GM19351 (cell line): ENCODE data around the gene GRB2.
A peak's percentile ranks its signal among the peaks of the same experiment; 100 is the strongest.
"Not testable (repeated sequence)": the region's sequence is repeated elsewhere in the genome, so short reads cannot be mapped to it uniquely, and the experiment has no call there.

Experiments used
- ATAC-seq: cut with Tn5 transposase; IDR thresholded peaks from one replicate; pipeline ENCODE4 v1.9.1; 2021; ENCODE audit warnings: mild to moderate bottlenecking, moderate library complexity; ENCODE audit not compliant: unreplicated experiment

GRB2 gene

DNA sequence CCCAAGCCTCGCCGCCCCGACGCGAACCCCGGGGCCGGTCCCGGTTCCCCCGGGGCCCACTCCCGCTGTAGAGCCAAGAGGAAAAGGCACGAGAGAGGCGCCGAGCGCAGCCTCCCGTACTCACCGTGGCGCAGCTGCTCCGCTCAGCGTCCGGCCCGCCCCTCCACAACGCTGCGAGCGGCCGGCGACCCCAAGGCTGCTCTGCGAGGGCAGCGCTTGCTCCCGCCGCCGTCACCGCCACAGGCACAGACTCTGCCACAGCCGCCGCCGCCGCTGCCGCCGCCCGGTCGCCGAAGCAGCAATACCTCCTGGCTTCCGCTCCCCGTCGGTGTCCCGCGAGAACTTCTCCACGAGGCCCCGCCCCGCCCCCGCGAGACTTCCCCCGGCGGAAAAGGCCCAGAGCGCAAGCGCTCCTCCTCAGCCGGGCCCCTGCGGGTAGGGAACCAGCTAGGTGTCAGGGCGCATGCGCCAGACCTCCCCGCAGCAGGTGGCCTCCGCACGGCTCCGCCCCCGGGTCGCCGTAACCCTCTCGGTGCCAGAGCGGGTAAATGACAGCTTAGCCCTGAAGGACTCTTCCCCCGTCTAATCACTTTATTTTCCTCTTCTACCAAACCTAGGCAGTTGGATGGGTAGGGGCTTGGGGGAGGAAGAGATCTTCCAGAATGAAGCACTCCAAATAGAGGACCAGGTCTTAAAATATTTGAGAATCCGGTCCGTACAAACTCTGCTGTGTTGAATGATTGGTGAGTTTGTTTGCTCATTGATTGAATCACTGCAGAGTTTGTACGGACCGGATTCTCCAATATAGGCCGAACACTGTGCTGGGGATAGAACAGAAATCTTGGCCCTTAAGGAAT lies at the start of gene GRB2:
GRB2 (minus strand) TSS at position 314 of the 857 bp plus-strand sequence. CDS start 12,050 bp downstream, outside the sequence.
- ATAC-seq = peak; percentile 80

DNA sequence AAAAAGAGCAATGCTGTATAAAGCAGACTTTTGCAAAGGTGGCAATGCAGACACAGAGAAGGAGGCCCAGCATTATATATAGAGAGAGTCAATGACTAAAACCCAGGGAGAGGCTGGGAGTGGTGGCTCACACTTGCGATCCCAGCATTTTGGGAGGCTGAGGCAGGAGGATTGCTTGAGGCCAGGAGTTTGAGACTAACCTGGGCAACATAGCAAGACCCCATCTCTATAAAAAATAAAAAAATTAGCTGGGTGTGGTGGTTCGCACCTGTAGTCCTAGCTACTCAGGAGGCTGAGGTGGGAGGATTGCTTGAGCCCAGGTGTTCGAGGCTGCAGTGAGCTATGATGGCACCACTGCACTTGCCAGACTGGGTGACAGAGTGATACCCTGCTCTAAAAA lies 49.2 kb upstream of the GRB2 start:
- ATAC-seq = not testable (repeated sequence)

DNA sequence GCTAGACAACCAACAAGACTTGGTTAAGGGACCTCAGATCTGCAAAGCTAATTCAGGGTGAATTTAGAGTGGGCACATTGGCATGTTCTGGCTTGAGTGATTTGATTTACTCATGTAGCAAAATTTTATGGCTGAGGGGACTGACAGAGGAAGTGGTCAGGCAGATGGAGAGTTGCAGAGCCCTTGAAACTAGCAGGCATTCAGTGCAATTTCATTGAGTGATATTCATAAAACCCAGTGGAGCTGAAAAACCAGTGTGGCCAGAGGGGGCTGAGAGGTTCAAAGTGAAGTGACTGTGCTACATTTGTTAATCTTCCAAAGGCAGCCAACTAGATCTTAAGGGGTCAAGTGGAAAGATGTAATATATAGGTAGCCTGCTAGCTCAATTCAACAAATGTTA lies 48.7 kb upstream of the GRB2 start:
- no peak for ATAC-seq

- no peak for ATAC-seq
These were observed 44.8 kb upstream of the GRB2 start for GRCh38 chr17:75450270-75450669.

DNA sequence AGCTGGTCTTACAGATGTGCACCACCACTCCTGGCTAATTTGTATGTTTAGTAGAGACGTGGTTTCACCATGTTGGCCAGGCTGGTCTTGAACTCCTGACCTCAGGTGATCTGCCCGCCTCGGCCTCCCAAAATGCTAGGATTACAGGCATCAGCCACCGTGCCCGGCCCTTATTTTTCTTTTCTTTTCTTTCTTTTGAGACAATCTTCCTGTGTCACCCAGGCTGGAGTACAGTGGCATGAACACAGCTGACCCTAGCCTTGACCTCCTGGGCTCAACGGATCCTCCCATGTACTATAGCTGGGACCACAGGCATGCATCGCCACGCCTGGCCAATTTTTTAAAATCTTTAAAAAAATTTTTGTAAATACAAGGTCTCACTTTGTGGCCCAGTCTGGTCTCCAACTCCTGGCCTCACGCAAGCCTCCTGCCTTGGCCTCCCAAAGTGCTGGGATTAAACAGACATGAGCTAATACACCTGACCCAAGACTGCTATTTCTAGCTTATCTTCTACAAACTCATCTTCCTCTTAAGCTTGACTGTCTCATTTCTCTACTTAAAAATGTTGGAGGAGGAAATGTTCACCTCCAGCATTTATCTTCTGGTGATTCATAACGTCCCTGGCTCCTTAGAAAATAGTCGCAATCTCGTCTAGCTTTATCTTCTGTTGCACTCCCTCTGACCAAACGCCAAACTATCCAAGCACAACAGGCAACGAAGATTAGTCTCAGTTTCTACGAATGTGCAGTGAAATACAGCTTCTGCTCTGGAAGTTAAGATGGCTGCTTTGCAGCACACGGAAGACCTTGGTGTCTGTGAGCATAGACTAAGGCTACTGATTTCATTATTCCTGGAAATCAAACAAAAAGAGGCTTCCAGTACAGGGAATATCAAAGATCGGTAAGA lies 42.7 kb upstream of the GRB2 start:
- ATAC-seq = no peak

GRCh38 chr17:75445896-75446295 lies 40.4 kb upstream of the GRB2 start:
- not testable (repeated sequence) for ATAC-seq

GRCh38 chr17:75445296-75445695 lies 39.8 kb upstream of the GRB2 start:
- no peak for ATAC-seq

GRCh38 chr17:75442168-75443103 lies 37.0 kb upstream of the GRB2 start:
- no peak for ATAC-seq

DNA sequence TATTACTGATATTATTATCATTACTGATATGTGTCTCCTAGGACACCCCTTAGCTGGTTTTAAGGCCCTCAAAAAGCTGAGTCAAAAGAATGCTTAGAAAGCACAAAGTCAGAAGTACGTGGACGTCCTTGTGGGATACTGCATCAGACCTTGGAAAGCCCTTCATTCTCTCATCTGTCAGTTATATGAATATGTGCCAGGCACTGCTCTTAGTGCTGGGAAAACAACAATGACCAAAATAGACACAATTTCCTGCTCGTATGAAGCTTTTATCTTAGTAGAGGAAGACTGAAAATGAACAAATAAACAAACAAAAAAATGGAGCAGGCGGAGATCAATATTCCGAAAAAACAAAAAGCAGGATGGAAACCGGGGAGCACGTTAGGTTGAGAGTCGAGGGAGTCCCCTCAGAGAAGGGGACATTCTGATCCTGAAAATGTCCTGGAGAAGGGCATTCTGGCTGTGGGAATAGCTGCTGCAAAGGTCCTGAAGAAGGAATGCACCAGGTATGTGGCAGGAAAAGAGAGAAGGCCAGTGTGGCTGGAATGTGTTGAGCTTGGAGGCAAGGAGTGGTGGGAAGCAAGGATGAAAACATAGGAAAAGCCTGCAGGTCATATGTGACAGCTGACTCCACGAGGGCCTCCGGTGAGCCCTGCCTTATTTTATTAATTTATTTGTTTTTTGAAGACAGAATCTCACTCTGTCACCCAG lies 35.4 kb upstream of the GRB2 start:
- no peak for ATAC-seq

DNA sequence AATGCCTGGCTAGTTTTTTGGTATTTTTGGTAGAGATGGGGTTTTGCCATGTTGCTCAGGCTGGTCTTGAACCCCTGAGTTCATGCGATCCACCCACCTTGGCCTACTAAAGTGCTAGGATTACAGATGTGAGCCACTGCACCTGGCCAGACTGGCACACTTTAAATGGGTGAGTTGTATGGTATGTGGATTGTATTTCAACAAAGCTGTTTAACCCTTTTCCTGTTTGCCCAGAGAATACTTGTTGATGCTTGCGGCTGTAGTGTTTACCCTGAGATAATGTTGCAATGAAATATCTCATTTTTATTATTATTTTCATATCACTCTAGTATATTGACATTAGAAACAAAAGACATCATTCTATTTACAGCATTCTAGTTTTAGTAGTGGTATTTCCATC lies 33.8 kb upstream of the GRB2 start:
- no peak for ATAC-seq

DNA sequence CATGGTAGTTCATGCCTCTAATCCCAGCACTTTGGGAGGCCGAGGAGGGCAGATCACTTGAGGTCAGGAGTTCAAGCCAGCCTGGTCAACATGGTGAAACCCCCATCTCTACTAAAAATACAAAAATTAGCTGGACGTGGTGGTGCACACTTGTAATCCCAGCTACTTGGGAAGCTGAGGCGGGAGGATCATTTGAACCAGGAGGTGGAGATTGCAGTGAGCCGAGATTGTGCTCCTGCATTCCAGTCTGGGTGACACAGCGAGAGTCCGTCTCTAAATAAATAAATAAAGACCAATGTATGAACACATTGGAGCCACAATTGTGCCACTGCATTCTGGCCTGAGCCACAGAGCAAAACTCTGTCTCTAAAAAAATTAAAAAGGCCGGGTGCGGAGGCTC lies 31.9 kb upstream of the GRB2 start:
- not testable (repeated sequence) for ATAC-seq

GRCh38 chr17:75434433-75434832 lies 29.0 kb upstream of the GRB2 start:
- ATAC-seq = not testable (repeated sequence)

DNA sequence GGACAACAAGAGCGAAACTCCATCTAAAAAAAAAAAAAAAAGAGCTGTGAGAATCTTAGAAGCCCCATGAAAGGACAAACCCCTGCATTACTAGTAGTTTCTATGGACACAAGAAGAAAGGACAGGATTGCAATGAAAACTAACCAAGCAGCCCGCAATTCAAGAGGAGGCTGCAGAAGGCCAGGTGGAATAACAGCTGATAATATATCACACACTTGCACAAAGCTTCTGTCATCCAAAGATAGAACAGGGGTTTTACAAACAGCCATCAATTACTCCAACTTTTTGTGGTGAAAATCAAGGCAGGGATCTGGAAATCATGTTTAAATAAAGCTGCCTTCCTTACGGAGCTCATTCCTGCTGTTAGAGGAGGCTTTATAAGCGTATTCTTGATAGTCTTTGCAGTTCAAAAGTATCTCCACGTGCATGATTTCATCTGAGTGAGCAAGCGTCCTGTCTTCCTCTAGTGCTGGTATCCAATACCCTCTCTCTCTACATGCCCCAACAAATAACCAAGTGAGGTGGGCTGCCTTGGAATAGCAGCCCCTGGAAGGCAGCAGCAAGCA lies 27.8 kb upstream of the GRB2 start:
- no peak for ATAC-seq

DNA sequence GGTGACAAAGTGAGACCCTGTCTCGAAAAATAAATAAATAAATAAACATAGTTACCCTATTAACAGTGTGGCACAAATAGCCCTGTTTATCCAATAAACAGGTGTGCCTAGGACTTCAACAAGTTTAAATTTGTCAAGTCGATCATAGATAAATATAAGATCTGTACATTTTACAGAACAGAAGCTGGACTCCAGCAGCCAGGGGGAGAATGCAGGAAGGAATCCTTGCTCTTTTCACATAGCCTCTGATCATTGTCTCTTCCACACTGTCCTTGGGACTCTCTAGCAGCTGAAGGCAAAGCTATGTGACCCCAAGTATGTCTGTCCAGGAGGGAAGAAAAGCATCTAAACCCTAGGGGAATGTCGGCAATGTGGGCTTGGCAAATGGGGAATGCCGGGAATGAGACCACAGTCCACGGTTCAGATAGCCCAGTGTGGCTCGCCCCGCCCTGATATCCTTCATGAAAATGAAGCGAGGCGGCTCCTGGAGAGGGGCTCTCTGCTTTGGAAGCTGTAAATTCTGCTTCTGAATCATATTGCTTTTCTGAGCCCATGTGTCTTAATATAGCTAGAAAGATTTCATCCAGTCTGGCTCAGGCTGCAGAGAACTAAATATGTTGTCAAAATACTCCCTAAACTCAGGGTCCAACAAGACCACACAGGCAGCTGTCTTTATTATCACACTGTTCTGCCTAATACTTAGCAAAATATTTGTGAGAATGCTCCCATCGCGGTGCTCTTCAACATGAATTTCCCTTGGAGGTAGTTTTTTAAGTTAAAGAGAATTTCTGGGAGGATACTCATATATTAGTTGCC lies 24.9 kb upstream of the GRB2 start:
- no peak for ATAC-seq

DNA sequence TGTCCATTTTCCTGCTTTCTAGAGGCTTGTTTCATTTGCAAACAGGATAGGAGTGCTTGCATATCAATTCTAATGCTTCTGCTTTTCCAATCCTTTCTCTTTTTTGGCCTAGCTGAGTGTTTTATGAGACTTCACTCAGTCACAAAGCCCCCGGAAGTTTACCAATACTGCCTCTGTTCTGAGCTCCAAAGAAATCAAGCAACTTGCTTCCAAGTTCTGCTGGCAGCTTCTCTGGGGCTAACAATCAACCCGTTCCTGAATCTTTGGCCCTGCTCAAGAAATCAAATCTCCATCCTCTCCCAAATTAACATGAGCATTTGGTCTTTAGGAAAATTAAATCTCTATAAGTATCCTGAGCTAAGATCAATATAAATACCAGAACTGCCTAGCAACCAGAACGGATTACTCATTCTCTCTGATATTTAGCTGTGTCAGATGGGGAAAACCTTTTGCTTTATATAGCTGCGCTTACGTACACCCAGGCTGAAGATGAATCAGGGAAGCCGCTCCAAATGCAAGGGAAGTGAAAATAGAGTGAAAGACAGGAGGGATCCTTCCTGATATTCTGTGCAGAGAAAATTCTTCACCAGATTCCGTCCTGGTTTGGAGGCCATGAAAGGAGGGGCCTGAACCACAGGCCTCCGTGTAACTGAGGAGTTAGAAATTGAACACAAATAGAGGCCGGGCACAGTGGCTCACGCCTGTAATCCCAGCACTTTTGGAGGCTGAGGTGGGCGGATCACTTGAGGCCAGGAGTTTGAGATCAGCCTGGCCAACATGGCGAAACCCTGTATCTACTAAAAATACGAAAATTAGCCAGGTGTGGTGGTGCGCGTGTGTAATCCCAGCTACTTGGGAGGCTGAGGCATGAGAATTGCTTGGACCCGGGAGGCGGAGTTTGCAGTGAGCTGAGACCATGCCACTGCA lies 23.3 kb upstream of the GRB2 start:
- ATAC-seq = no peak

GRCh38 chr17:75418531-75418930 lies 13.1 kb upstream of the GRB2 start:
- ATAC-seq = no peak

DNA sequence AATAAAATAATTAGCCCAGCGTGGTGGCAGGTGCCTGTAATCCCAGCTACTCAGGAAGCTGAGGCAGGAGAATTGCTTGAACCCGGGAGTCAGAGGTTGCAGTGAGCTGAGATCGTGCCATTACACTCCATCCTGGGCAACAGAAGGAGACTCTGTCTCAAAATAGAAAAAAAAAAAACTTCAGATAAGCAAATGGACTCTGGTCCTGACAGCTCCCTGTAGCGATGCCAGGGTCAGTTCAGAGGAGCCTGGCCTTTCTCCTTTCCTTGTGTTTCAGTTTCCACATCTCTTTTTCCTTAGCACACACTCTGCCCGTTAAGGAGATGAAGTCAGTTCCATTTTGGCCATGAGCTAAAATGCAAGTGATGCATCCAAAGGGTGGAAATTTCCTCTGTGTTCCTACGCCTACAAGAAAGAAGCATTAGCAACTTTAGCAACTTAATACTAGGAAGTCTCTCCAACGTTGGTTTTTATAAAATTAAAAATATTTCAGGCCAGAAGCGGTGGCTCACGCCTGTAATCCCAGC lies 11.6 kb upstream of the GRB2 start:
- ATAC-seq = no peak

GRCh38 chr17:75416006-75416405 lies 10.5 kb upstream of the GRB2 start:
- ATAC-seq = no peak
